ENCODE results near the gene MAP1LC3B2.
"Not testable (repeated sequence)": the region's sequence is repeated elsewhere in the genome, so short reads cannot be mapped to it uniquely, and the experiment has no call there.

Gene MAP1LC3B2

DNA sequence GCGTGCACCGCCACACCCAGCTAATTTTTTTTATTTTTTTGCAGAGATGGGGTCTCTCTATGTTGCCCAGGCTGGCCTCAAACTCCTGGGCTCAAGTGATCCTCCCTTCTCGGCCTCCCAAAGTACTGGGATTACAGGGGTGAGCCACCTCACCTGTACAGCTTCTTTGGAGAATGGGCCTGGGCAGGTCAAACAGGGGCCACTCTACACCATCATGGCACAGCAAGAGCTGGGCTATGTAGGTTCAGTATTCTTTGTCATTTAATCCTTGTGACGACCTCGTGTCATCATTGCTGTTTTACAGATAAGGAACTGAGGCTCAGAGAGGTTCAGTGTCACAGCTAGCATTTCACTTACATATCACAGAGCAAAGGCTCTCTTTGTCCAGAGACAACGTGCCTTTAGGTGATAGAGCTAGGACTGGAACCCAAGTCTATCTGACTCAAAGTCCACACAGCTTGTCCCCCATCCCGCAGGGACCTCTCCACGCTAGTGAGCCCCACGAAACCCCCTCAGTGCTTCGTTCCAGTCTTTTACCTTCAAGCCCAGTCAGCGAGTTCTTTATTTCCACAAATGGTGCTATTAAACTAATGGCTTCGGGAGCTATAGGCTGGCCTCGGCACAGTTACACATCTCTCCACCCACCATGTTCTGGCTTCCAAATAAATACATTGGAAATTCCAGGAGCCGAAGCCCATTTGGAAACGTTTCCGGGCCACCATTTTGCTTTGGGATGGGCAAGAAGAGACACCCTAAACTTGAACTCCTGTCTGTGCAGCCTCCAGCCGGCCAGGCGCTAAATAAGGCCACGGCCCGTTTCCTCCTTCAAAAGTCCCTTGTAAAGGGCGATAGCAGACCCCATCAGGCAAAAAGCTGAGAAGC is 660 bp upstream of the MAP1LC3B2 start:
- no peak for DNase-seq (ENCODE audit: low spot score)

DNA sequence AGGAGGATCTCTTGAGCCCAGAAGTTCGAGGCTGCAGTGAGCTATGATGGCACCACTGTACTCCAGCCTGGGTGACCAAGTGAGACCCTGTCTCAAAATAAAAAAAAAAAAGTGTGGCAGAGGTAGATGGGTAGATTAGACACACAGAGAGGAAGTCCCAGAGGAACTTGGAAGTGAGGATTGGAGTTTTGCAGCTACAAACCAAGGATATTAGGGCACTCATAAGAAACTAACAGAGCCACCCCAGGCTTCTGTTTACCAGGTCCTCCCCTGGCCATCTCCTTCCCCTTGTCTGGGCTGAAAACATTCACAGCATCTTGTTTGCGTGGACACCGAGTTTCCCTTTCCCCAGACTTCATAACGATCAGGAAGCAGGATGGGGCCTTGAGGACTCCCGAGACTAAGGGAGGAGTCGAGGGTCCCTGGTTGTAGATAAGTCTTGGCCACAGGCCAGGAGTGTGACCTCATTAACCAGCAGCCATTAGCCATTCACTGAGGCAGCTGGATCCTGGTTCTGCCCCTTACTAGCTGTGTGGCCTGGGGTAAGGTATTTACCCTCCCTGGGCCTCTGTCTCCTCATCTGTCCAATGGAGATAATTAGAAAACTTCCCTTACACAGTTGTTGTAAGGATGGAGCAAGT is 2.1 kb downstream of the MAP1LC3B2 start:
- no peak for DNase-seq (ENCODE audit: low spot score)

DNA sequence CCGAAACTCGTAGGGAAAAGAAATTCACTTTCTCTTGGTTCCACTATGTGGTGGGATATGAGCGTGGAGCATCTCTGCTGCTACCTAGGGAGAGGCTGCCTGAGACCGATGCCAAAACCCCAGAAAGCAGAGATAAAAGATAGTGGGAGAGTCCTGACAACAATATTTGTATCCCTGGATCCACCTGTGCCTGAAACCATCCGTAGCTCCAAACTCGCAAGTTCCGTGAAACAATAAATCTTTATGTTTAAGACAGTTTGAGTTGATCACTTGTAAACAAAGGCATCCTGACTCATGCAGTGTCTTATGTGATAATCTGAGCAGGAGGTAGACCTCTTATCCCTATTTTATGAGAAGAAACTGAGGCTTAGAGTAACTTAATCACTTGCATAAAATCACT is 2.9 kb downstream of the MAP1LC3B2 start:
- DNase-seq (ENCODE audit: low spot score) = no peak

DNA sequence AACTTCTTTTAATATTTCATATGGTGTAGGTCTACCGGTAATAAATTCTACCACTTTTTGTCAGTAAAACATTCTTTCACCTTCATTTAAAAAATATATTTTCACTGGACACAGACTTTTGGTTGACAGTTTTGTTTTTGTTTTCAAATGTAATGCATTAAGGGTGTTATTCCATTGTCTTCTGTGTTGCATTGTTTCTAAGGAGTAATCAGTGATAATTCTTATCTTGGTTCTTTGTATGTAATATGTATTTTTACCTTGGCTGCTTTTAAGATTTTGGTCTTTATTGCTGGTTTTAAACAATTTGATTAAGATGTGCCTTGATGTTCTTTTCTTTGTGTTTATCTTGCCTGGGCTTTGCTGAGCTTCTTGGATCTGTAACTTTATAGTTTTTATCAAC is 4.1 kb downstream of the MAP1LC3B2 start:
- no peak for DNase-seq (ENCODE audit: low spot score)

DNA sequence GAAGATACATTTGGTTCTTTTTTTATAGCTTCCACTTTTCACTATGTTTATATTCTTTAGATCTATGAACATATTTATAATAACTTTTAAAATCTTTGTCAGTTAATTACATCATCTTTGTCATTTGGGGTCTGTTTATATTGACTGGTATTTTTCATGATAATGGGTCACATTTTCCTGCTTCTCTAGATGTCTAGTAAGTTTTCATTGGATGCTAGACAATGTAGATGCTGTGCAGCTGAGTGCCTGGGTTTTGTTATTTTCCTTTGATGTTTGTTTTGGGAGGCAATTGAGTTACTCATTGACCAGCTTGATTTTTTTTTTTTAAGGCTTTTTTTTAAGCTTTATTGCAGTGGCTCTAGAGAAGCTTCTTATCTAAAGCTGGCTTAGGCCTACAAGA is 4.9 kb downstream of the MAP1LC3B2 start:
- no peak for DNase-seq (ENCODE audit: low spot score)

DNA sequence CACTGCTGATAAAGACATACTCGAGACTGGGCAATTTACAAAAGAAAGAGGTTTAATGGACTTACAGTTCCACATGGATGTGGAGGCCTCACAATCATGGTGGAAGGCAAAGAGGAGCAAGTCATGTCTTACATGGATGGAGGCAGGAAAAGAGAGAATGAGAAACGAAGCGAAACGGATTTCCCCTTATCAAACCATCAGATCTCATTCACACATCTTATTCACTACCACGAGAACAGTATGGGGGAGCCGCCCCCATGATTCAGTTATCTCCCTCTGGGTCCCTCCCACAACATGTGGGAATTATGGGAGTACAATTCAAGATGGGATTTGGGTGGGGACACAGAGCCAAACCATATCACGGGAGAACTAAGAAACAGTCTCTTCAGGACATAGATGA is 6.0 kb downstream of the MAP1LC3B2 start:
- not testable (repeated sequence) for DNase-seq (ENCODE audit: low spot score)

DNA sequence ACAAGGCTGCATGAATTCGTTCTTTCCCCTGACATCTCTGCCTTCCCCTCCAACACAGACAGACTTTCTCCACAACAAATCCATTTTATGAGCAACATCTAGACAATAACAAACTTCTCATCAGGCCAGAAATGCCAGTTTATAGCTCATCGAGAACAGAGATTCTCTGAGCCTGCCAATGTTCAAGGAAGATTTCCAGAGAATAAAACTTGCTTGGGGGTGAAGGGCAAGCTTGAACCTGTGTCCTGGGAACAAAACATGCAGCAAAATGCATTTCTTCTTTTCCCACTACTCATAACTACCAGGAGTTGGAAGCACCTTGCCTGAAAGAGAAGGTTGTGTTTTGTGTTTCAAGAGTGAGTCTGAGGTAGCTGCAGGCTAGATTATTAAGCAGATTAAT is 6.8 kb downstream of the MAP1LC3B2 start:
- no peak for DNase-seq (ENCODE audit: low spot score)

DNA sequence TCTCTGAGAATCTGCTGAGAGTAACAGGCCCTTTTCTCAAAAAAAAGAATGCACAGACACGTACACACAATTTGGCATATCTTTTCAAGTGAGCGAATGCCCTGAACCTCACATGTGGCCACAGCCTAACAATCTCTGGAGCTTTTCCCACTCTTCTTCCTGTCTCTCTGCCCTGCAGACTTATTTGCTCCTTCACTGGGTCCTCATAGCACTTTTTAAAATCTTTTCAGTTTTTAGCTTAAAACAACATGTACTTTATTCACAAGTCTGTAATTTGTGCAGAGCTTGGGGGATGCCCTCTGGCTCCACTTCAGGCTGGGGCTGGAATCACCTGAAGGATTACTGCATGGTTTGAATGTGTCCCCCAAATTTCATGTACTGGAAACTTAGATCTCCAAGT is 9.0 kb downstream of the MAP1LC3B2 start:
- DNase-seq (ENCODE audit: low spot score) = no peak

DNA sequence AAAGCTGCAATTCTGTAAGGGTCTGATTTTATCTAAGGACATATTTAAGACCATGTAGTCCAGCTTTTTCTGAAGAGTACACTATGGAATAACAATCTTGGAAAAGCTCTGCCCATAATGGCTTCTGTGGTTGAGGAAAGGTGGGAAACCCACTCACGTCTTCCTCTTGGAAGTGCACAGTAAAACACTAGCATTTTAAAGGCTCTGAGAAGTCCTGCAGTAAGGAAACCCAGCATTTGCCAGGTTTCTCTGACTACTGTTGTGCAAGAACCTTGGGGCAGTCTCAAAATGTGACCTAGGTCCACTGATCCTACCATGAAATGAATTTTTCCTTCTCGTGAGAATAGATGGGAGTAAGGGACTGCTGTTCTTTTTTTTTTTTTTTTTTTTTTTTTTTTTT is 11.9 kb downstream of the MAP1LC3B2 start:
- DNase-seq (ENCODE audit: low spot score) = no peak

DNA sequence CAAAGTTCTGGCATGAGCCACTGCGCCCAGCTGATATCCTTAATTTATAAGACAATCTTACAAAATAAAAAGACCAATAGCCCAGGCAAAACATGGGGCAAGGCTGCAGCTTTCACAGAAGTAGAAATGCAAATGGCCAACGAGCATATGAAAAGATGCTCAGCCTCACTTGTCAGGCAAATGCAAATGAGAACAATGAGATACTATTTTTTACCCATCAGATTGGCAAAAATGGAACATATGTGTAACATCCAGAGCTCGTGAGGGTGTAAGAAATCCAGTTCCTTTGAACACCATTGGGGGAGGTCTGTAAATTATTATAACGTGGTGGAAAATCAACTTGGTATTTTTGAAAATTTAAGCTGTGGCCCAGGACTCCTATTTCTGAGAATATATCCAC is 14.6 kb downstream of the MAP1LC3B2 start:
- no peak for DNase-seq (ENCODE audit: low spot score)

DNA sequence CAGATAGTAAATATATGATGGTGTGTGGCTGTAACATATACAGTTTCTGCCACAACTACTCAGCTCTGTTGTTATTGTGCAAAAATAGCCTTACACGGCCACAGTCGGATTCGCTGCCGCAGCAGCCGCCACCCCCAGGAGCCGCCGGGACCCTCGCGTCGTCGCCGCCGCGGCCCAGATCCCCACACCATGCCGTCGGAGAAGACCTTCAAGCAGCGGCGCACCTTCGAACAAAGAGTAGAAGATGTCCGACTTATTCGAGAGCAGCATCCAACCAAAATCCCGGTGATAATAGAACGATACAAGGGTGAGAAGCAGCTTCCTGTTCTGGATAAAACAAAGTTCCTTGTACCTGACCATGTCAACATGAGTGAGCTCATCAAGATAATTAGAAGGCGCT is 16.6 kb downstream of the MAP1LC3B2 start:
- not testable (repeated sequence) for DNase-seq (ENCODE audit: low spot score)

DNA sequence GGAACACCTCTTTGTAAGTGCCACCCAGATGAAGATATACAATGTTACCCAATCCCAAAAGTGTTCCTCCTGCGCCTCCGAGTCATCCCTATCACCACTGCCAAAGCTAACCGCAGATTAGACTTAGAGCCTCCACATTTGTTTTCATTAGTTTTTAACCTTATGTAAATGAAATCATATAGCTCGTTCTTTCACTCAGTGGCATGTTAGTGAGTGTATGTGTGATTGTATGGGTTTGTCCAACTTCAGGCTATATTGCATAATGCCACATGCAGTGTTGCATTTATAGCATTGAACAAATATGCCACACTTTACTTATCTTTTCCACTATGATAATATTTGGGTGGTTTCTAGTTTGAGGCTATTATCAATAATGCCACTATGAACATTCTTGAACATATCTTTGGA is 18.0 kb downstream of the MAP1LC3B2 start:
- no peak for DNase-seq (ENCODE audit: low spot score)

DNA sequence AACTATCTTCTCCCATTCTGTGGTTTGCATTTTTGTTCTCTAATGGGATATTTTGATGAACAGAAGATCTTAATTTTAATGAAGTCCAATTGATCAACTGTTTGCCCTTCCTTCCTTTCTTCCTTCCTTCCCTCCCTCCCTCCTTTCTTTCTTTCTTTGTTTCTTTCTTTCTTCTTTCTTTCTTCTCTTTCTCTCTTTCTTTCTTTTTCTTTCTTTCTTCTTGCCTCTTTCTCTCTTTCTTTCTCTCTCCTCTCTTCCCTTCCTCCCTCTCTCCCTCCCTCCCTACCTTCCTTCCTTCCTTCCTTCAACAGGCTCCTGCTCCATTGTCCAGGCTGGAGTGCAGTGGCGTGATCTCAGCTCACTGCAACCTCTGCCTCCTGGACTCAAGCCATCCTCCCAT is 18.9 kb downstream of the MAP1LC3B2 start:
- no peak for DNase-seq (ENCODE audit: low spot score)

DNA sequence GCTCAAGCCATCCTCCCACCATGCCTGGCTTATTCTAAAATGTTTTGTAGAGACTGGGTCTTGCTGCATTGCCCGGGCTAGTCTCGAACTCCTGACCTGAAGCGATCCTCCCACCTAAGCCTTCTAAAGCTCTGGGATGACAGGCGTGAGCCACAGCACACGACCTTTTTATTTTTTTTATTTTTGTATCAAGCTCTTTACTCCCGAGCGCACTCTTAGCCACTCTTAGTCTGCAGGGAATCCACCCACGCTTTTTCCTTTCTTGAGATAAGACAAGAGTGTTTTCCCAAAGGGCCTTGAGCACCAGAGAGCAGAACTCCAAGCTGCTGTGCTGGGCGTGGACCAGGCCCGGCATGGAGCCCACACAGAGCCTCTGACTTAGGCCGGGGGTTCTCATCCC is 23.4 kb downstream of the MAP1LC3B2 start:
- no peak for DNase-seq (ENCODE audit: low spot score)

DNA sequence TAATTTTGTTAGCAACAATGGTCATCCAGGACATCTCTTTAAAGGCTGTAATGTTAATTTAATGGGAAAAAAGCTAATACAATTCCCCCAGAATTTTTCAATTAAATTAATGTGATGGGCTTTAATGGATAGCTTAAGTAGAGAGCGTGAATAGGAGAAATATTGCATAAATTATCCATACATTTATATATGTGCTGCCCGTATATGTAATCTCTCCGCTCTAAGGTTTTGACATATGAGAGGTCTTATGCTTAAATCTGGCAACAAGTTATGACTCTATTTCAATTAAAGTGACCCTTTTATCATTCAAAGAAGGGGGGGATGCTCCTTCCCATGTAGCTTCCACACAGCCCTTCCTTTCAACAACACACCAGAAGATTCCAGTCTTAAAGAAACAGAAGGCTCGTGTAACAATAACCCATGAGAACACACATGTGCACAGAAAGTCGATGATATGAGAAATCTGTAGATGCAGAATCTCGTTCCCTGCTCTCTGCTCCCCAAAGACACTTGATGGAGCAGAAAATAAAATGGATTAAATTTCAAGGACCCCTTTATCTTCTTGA is 24.0 kb downstream of the MAP1LC3B2 start:
- DNase-seq (ENCODE audit: low spot score) = no peak

DNA sequence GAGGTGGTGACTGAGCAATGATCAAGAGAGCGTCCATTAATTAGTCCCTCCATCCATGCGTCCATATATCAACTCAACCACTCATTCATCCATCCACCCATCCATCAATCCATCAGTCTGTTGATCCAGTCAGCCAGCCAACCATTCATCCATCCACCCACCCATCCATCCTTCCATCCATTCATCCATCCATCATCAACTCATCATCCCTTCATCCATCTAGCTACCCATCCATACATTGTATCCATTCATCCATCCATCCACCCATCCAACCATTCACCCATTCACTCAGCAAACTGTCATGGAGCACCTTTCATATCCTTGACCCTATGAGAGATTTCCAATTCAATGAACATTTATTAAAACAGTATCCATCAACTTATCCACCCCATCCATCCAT is 28.1 kb downstream of the MAP1LC3B2 start:
- DNase-seq (ENCODE audit: low spot score) = no peak

DNA sequence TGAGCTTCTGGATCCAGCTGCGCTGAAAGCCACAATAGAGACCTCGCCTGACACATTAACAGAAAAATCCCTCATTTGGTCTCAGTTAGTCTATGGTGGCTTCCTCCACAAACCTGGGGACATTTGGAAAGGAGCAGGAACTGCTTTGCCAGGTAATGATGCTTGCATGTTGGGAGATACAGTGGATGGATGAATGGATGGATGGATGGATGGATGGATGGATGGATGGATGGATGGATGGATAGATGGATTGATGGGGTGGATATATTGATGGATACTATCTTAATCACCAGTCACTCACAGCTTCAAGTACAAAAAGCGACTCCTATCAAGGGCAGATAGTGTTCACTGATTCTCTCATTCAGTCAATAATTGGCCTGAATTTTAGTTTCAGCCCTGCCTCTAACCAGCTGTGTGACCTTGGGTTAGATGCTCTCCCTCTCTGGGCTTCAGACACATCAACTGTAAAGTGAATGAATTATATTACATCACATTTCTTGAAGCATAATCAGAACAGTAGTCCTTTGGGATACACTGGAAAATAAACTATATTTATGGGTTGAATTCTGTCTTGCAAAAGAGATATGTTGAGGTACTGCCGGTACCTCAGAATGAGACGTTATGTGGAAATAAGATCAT is 29.3 kb downstream of the MAP1LC3B2 start:
- DNase-seq (ENCODE audit: low spot score) = no peak

DNA sequence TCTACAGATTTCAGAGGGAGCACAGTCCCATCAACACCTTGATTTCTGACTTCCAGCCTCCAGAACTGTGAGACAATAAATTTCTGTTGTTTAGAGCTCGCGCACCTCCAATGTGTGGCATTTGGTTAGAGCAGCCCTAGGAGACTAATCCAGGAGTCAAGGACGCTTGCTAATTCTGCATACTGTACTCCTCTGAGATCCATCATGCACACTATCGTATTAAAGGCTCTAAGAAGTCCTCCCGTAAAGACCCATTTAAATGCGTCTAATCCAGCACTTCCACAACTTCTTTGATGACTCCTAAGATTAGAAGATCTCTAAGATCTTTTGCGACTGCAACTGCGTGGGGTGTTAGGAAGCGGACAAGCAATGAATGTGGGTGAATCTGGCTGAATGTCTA is 30.4 kb downstream of the MAP1LC3B2 start:
- no peak for DNase-seq (ENCODE audit: low spot score)

DNA sequence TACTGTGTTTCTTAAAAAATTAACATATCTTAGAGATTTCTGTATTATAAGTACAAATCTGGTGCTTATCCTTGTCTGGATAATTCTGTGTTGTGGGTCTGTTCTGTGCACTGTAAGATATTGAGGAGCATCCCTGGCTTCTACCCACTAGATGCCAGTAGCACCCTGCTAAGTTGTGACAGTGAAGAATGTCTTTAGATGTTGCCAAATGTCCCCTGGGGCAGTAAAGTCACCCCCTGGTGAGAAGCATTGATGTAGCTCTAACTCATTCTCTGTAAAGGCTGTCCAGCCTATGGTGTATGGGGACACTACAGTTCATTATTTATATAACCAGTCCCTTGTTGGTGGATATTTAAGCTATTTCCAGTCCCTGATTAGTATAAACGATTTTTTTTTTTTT is 31.4 kb downstream of the MAP1LC3B2 start:
- DNase-seq (ENCODE audit: low spot score) = no peak

DNA sequence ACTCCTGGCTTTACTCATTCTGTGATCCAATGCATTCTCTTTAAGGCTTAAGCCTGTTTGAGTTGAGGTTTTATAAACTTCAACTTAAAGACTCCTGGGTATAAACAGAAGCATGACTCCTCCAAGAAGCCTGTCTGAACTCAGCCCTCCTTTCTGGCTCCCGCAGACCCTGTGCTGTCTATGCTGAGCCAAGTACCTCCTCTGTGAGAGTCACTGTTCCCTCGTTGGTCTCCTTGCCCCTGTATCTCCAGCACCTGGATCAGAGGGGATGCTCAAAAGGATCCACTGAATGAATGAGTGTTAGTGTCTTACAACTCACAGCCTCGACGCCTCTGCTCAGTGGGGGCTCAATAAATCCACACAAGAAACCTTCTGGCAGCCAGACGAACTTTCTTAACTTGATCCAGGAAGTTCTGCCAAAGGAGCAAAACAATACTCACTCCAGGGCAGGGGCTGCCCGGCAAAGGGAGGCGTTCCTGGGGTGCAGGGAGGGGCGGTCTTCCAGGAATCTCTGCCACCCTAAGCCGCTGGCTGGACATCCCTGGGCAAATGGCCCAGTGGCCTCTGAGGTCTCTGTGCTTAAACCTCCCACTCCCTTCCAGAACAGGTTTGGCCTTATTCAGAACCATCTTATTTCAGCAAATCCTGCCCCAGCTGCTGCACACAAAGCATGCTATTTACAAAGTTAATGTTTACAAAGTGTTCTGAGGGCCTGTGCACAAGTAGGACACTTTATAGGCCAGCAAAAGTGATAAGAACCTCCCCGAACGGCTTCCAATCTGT is 32.9 kb downstream of the MAP1LC3B2 start:
- peak; percentile 38 for DNase-seq (ENCODE audit: low spot score)

DNA sequence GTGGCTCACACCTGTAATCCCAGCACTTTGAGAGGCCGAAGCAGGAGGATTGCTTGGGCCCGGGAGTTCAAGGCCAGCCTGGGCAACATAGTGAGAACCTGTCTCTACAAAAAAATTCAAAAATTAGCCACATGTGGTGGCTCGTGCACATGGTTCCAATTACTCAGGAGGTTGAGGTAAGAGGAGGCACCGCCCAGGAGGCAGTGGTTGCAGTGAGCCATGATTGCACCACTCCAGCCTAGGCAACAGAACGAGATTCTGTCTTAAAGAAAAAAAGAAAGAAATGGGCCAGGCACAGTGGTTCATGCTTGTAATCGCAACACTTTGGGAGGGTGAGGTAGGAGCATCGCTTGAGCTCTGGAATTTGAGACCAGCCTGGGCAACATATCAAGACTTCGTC is 33.5 kb downstream of the MAP1LC3B2 start:
- no peak for DNase-seq (ENCODE audit: low spot score)

Measured in pons (tissue), 1 donor.